ENCODE measurements around the gene PRICKLE2. TPM values are rescaled to one million over a fixed set of nuclear protein-coding genes. Genes with fewer than 3 reads are reported as not detected.

Gene PRICKLE2
- total RNA-seq, 2 experiments from 2014 or later: not detected

DNA sequence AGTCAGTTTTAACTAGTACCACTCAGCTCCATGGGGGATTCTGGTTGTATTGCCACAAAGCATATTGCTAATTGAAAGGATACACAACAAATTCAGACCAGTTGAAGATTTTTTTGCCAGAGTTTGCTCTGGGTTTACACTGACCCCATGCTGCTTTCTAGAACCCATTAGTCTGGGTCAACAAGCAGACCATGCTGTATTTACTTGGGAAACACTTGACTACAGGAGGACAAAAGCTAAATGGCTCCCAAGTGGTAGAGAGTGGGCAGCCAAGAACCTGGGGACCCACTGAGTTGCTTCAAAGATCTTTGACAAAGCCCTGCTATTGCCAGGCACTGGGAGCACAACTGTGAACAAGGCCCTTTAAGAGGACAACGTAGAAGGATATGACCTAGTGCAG, 115.2 kb downstream of the PRICKLE2 start:
- POLR2A ChIA-PET: no interaction called here
- peaks cover 13% of the 10 kb centered on the region for H3K27me3 Mint-ChIP-seq
- CTCF ChIA-PET: no interaction called here

DNA sequence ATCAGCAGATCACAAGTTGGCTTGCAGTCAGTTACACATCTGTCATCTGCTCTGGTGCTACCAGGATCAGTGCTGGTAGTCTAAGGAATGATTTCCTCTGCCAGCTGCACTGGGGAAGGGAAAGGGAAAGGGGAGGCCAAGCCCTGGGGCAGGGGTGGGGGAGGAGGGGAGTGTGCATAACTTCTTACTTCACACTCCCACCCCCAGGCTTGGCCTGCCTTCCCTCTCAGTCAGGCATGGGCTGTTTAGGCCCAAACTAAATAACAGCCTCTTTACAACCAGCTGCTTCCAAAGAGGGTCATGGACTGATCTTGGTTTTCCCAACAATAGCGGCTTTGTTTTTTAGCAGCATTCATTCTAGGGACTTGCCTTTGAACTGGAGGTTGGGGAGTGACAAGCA, 115.8 kb downstream of the PRICKLE2 start:
- no peak overlapping the region for H3K4me3 Mint-ChIP-seq
- no peak for DNase-seq
- TF ChIP-seq, protein P1, sequence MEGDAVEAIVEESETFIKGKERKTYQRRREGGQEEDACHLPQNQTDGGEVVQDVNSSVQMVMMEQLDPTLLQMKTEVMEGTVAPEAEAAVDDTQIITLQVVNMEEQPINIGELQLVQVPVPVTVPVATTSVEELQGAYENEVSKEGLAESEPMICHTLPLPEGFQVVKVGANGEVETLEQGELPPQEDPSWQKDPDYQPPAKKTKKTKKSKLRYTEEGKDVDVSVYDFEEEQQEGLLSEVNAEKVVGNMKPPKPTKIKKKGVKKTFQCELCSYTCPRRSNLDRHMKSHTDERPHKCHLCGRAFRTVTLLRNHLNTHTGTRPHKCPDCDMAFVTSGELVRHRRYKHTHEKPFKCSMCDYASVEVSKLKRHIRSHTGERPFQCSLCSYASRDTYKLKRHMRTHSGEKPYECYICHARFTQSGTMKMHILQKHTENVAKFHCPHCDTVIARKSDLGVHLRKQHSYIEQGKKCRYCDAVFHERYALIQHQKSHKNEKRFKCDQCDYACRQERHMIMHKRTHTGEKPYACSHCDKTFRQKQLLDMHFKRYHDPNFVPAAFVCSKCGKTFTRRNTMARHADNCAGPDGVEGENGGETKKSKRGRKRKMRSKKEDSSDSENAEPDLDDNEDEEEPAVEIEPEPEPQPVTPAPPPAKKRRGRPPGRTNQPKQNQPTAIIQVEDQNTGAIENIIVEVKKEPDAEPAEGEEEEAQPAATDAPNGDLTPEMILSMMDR (IDR thresholded peaks at IDR 0.05): no peak
- no peaks in the 10 kb centered on the region for H3K36me3 Mint-ChIP-seq (ENCODE audit: low read depth)
- peaks cover 2% of the 10 kb centered on the region for H3K9me3 Mint-ChIP-seq
- POLR2A ChIA-PET: no interaction called here
- H3K27me3 Mint-ChIP-seq: peaks cover 13% of the 10 kb centered on the region
- intact Hi-C loops (cut with micrococcal nuclease): no loop called here
- no peak for ATAC-seq
- H3K27ac Mint-ChIP-seq: no peak overlapping the region
- H3K4me1 Mint-ChIP-seq (ENCODE audit: low read depth): no peaks in the 10 kb centered on the region
- CTCF ChIA-PET: no interaction called here

More for the DNA sequence above, 115.2 kb downstream of the PRICKLE2 start:
- Mint-ChIP-seq H3K4me3 (no peak overlapping the region), H3K4me1 (ENCODE audit: low read depth) (no peaks in the 10 kb centered on the region), H3K36me3 (ENCODE audit: low read depth) (no peaks in the 10 kb centered on the region), H3K9me3 (peaks cover 2% of the 10 kb centered on the region), H3K27ac (no peak overlapping the region)
- ATAC-seq: no peak
- intact Hi-C loops (cut with micrococcal nuclease): no loop called here
- DNase-seq: no peak
- TF ChIP-seq, protein P1 (IDR thresholded peaks at IDR 0.05): no peak

DNA sequence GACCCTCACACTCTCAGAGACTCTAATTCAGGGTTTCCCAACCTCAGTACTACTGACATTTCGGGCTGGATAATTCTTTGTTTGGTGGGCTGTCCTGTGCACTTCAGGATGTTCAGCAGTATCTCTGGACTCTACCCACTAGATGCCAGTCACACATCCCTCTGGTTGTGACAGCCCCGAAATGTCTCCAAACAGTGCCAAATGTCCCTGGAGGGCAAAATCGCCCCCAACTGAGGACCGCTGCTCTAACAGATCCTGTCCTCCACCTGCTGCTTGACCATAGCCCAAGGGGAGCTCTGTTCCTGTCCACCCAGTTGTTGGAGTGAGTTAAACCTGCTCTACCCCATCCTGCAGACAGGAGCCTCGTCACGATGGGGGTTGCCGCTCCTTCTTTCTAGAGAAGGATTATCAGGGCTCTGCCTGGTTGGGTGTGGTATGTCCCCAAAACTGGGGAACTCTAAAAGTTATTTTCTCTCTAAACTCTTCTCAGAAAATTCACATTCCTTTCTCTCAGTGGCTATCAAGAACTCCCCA, 116.4 kb downstream of the PRICKLE2 start:
- ChIA-PET POLR2A (no interaction called here), CTCF (no interaction called here)
- H3K27me3 Mint-ChIP-seq: peaks cover 13% of the 10 kb centered on the region
- TF ChIP-seq, protein P1 (IDR thresholded peaks at IDR 0.05): no peak
- no peak overlapping the region for H3K4me3 Mint-ChIP-seq
- no peak for DNase-seq
- no peaks in the 10 kb centered on the region for H3K36me3 Mint-ChIP-seq (ENCODE audit: low read depth)
- ATAC-seq: no peak
- intact Hi-C loops (cut with micrococcal nuclease): no loop called here
- H3K4me1 Mint-ChIP-seq (ENCODE audit: low read depth): no peaks in the 10 kb centered on the region
- H3K27ac Mint-ChIP-seq: no peak overlapping the region
- peaks cover 2% of the 10 kb centered on the region for H3K9me3 Mint-ChIP-seq

DNA sequence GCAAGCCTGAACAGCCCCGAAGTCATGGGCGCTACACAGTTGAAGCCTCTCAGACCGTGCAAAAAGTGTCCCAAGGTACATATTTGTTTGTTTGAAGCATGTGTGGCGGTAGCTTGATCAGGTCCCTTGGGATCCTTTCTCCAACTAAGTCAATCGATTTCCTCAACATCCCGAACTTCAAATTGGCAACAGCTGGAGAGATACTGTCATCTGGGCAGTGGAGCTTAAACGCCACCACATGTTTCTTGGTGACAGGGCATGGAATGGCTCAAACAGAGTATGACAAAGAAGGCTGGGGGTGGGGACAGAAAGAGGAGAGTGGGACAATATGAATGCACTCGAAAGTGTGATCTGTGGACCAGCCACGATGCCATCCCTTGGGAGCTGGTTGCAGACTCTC, 117.0 kb downstream of the PRICKLE2 start:
- Mint-ChIP-seq H3K36me3 (ENCODE audit: low read depth) (no peaks in the 10 kb centered on the region), H3K27me3 (peaks cover 15% of the 10 kb centered on the region), H3K9me3 (peaks cover 2% of the 10 kb centered on the region), H3K27ac (no peak overlapping the region), H3K4me3 (no peak overlapping the region), H3K4me1 (ENCODE audit: low read depth) (no peaks in the 10 kb centered on the region)
- DNase-seq (no peak), ATAC-seq (no peak)
- TF ChIP-seq, protein P1 (IDR thresholded peaks at IDR 0.05): no peak
- POLR2A ChIA-PET: no interaction called here
- intact Hi-C loops (cut with micrococcal nuclease): no loop called here
- CTCF ChIA-PET: no interaction called here

DNA sequence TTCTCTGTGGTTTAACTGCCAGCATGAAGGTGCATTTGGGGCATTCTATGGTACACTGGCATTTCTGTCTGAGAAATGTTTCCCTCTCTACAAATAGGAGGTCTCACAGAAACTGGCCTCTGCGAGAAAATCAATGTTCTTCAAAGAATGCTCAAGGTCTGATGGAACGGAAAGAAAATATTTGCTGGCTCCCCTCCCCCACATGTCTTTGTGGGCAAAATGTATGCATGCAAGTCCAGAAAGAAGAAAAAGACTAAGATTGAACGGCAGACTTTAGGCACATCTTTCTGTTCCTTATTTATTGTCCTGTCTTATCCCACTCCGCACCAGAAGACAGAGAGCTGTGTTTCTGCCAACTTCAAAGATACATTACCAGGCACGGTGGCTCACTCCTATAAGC, 118.1 kb downstream of the PRICKLE2 start:
- CTCF ChIA-PET: interaction anchor here (1.6 kb wide), 1 partner anchor 13 kb away, joined by 5 read pairs; no protein-coding TSS in a partner anchor
- no peaks in the 10 kb centered on the region for H3K36me3 Mint-ChIP-seq (ENCODE audit: low read depth)
- no peaks in the 10 kb centered on the region for H3K4me1 Mint-ChIP-seq (ENCODE audit: low read depth)
- ATAC-seq (no peak), DNase-seq (no peak)
- intact Hi-C loops (cut with micrococcal nuclease): no loop called here
- H3K27ac Mint-ChIP-seq: no peak overlapping the region
- POLR2A ChIA-PET: no interaction called here
- TF ChIP-seq, protein P1 (IDR thresholded peaks at IDR 0.05): no peak
- H3K27me3 Mint-ChIP-seq: peaks cover 14% of the 10 kb centered on the region
- no peak overlapping the region for H3K4me3 Mint-ChIP-seq
- H3K9me3 Mint-ChIP-seq: no peaks in the 10 kb centered on the region
